ENCODE measurements around the gene TMED1.

Gene TMED1

GRCh38 chr19:10811391-10812111, 24.5 kb downstream of the TMED1 start:
- no peak for DNase-seq (ENCODE audit: low read depth in 3 of 3)

GRCh38 chr19:10809651-10810285, 26.2 kb downstream of the TMED1 start:
- DNase-seq (ENCODE audit: low read depth in 3 of 3), result no peak

- DNase-seq (ENCODE audit: low read depth in 3 of 3), result no peak
Observed at GRCh38 chr19:10808937-10809649, 26.9 kb downstream of the TMED1 start.

- no peak for DNase-seq (ENCODE audit: low read depth in 3 of 3)
Observed at GRCh38 chr19:10805758-10806247, 30.2 kb downstream of the TMED1 start.

- DNase-seq (ENCODE audit: low read depth in 3 of 3), result no peak
Observed at GRCh38 chr19:10805065-10805757, 30.8 kb downstream of the TMED1 start.

GRCh38 chr19:10803252-10803651, 32.8 kb downstream of the TMED1 start:
- DNase-seq (ENCODE audit: low read depth in 3 of 3), result no peak

- no peak for DNase-seq (ENCODE audit: low read depth in 3 of 3)
Observed at GRCh38 chr19:10802479-10802878, 33.5 kb downstream of the TMED1 start.

- DNase-seq (ENCODE audit: low read depth in 3 of 3), result no peak
Observed at GRCh38 chr19:10800488-10800887, 35.5 kb downstream of the TMED1 start.

- peak; percentile 54 to 85 (median 80) for DNase-seq (ENCODE audit: low read depth in 3 of 3)
Observed at GRCh38 chr19:10797541-10798256, 38.3 kb downstream of the TMED1 start.

GRCh38 chr19:10797078-10797477, 38.9 kb downstream of the TMED1 start:
- DNase-seq (ENCODE audit: low read depth in 3 of 3), result no peak

GRCh38 chr19:10796653-10797052, 39.4 kb downstream of the TMED1 start:
- DNase-seq (ENCODE audit: low read depth in 3 of 3), result no peak

GRCh38 chr19:10789866-10790265, 46.1 kb downstream of the TMED1 start:
- DNase-seq (ENCODE audit: low read depth in 3 of 3), result no peak

- DNase-seq (ENCODE audit: low read depth in 3 of 3), result no peak
Observed at GRCh38 chr19:10788146-10788545, 47.9 kb downstream of the TMED1 start.

- DNase-seq (ENCODE audit: low read depth in 3 of 3), result no peak
Observed at GRCh38 chr19:10784257-10784656, 51.8 kb downstream of the TMED1 start.

- DNase-seq (ENCODE audit: low read depth in 3 of 3), result no peak
Observed at GRCh38 chr19:10782795-10783194, 53.2 kb downstream of the TMED1 start.

All from stimulated activated CD4-positive, alpha-beta T cell treated with anti-CD3 and anti-CD28 coated beads, TNF-alpha, amount 100 ng/mL, for 4 hours (primary cell).